ENCODE results near the gene SYNPO2. TPM values are rescaled to one million over a fixed set of nuclear protein-coding genes. Genes with fewer than 3 reads are reported as not detected.

SYNPO2 gene
- total RNA-seq, 3 donors from 2014 or later = 18.9 to 804 (median 91.1) TPM

- TF ChIP-seq CTCF (IDR thresholded peaks at IDR 0.05) = no peak
- H3K4me1 ChIP-seq (ENCODE audit: low read depth) = no peaks in the 10 kb centered on the region
- peaks cover 5% of the 10 kb centered on the region for H3K9me3 ChIP-seq
- ATAC-seq (no peak), DNase-seq (no peak)
- no peaks in the 10 kb centered on the region for H3K36me3 ChIP-seq (ENCODE audit: low read depth)
- intact Hi-C loops (cut with DNase I, micrococcal nuclease) = no loop called here
- no peak overlapping the region for H3K4me3 ChIP-seq
These were observed 7.0 kb upstream of the SYNPO2 start for GRCh38 chr4:118881512-118882146.

- ATAC-seq = no peak
- no peaks in the 10 kb centered on the region for H3K9me3 ChIP-seq
- no peaks in the 10 kb centered on the region for H3K4me1 ChIP-seq (ENCODE audit: low read depth)
- TF ChIP-seq CTCF (IDR thresholded peaks at IDR 0.05) = no peak
- H3K36me3 ChIP-seq (ENCODE audit: low read depth) = no peaks in the 10 kb centered on the region
- intact Hi-C loops (cut with DNase I, micrococcal nuclease) = no loop called here
- DNase-seq = no peak
- no peak overlapping the region for H3K4me3 ChIP-seq
These were observed 4.8 kb upstream of the SYNPO2 start for GRCh38 chr4:118883861-118884260.

- no peak for DNase-seq
- intact Hi-C loops (cut with DNase I, micrococcal nuclease) = loop anchor here in 1 of 2 donors (5.0 kb wide), 1 partner anchor 112 kb away; no protein-coding TSS in a partner anchor
- TF ChIP-seq CTCF (IDR thresholded peaks at IDR 0.05) = no peak
- H3K9me3 ChIP-seq = no peaks in the 10 kb centered on the region
- no peaks in the 10 kb centered on the region for H3K36me3 ChIP-seq (ENCODE audit: low read depth)
- no peaks in the 10 kb centered on the region for H3K4me1 ChIP-seq (ENCODE audit: low read depth)
- no peak for ATAC-seq
- no peak overlapping the region for H3K4me3 ChIP-seq
These were observed 3.9 kb upstream of the SYNPO2 start for GRCh38 chr4:118884716-118885115.

DNA sequence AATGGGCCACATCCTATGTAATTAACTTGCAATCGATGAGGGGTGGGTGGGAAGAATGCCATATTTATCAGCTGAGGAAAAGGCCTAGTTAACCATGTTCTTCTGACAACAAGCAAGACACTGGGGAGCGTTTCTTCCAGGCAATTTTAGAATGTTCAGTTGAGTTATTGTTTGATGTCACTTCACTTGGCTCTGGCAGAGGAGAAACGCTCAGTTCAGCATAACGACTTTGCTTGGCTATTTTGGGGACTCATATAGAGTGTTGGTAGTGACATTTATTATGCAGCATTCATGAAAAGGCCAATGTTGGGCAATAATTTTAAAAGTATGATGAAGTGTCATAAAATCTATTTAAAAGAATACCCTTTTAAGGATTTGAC lies 648 bp downstream of the SYNPO2 start:
- no peak for TF ChIP-seq CTCF (IDR thresholded peaks at IDR 0.05)
- no peaks in the 10 kb centered on the region for H3K4me1 ChIP-seq (ENCODE audit: low read depth)
- no peak for ATAC-seq
- intact Hi-C loops (cut with DNase I, micrococcal nuclease) = loop anchor here in 1 of 2 donors (5.0 kb wide), 1 partner anchor 117 kb away; no protein-coding TSS in a partner anchor
- H3K36me3 ChIP-seq (ENCODE audit: low read depth) = no peaks in the 10 kb centered on the region
- H3K9me3 ChIP-seq = no peaks in the 10 kb centered on the region
- DNase-seq = no peak
- no peak overlapping the region for H3K4me3 ChIP-seq

GRCh38 chr4:118894034-118894433 lies 5.4 kb downstream of the SYNPO2 start:
- DNase-seq (no peak), ATAC-seq (no peak)
- H3K36me3 ChIP-seq (ENCODE audit: low read depth) = no peaks in the 10 kb centered on the region
- intact Hi-C loops (cut with DNase I, micrococcal nuclease) = loop anchor here (5.0 to 10.0 kb wide), 2 partner anchors 71 to 122 kb away; no protein-coding TSS in a partner anchor
- H3K4me1 ChIP-seq (ENCODE audit: low read depth) = no peaks in the 10 kb centered on the region
- H3K9me3 ChIP-seq = no peaks in the 10 kb centered on the region
- no peak for TF ChIP-seq CTCF (IDR thresholded peaks at IDR 0.05)
- H3K4me3 ChIP-seq = no peak overlapping the region

Measured in mucosa of descending colon (tissue), 3 donors.